ENCODE measurements around the gene WNT5A.

WNT5A gene

GRCh38 chr3:55416331-55416821 lies 70.7 kb downstream of the WNT5A start:
- TF ChIP-seq SUZ12 (IDR thresholded peaks at IDR 0.05; ENCODE audit: extremely low read depth, insufficient read depth, insufficient read length), result no peak
- no peak for TF ChIP-seq ZNF274 (IDR thresholded peaks at IDR 0.05; ENCODE audit: low read depth, low read length)
- no peak for TF ChIP-seq YY1 (IDR thresholded peaks at IDR 0.05; ENCODE audit: insufficient read depth, insufficient read length)
- peaks cover 4% of the 10 kb centered on the region for H3K4me1 ChIP-seq (ENCODE audit: insufficient read depth, insufficient read length)
- H3K9me3 ChIP-seq (ENCODE audit: insufficient read depth, low read length), result peaks cover 4% of the 10 kb centered on the region; the same call in 1 of the 2 replicates
- H3K36me3 ChIP-seq (ENCODE audit: insufficient read depth, insufficient read length, low read length), result no peaks in the 10 kb centered on the region
- DNase-seq (ENCODE audit: low read depth, low spot score), result no peak
- H3K4me3 ChIP-seq (ENCODE audit: insufficient read length, low read depth), result no peak overlapping the region
- H3K27me3 ChIP-seq (ENCODE audit: insufficient read depth, insufficient read length), result no peaks in the 10 kb centered on the region
- H3K9ac ChIP-seq (ENCODE audit: insufficient read length, low read depth), result no peak overlapping the region

Data from NT2/D1 (cell line).